ENCODE data around the gene HIPK2.

GRCh38 chr7:139721821-139722220 lies 56.0 kb downstream of the HIPK2 start:
- no peak for TF ChIP-seq CTCF (conservative IDR thresholded peaks at IDR 0.05; ENCODE audit: low read depth, low read length)
- TF ChIP-seq EZH2 (IDR thresholded peaks at IDR 0.05; ENCODE audit: borderline replicate concordance, low read depth, low read length, poor library complexity, severe bottlenecking), result no peak
